HepG2 (cell line): ENCODE measurements around the gene C2orf92. TPM values are rescaled to one million over a fixed set of nuclear protein-coding genes. Genes with fewer than 3 reads are reported as not detected.

Experiments used
- ATAC-seq: fragments of 200-7000 bp; cut with Tn5 transposase; 3 replicates; pipeline ENCODE4 v1.9.1; 2020; ENCODE audit warnings: mild to moderate bottlenecking, moderate library complexity
- BruUV-seq: library from RNA; stranded (reverse); fragments of 400-500 nt; replicated peaks from 2 replicates; lab custom pipeline; 2021; lab: Mats Ljungman, UMichigan
- CTCF ChIA-PET: fragments of 300-600 bp; formaldehyde crosslinking; extraction: SDS; loops from one replicate; lab custom pipeline; 2021; ENCODE audit warnings: low total read pairs, inconsistent platforms, low intra/inter-chr PET ratio; lab: Yijun Ruan, JAX
- POLR2A ChIA-PET: fragments of 350-600 bp; sonication (Branson Sonifier 250); formaldehyde crosslinking; loops from one replicate; lab custom pipeline; 2020; ENCODE audit warnings: antibody characterized with exemption, inconsistent platforms; lab: Yijun Ruan, JAX
- DNase-seq: peaks from one replicate; pipeline ENCODE4 v3.0.0-alpha.2; 2015; ENCODE audit warnings: low spot score
- FAIRE-seq: peaks from 3 replicates; lab custom pipeline; 2011; peaks lifted over from hg19 to GRCh38; lab: Jason Lieb, UNC
- H2AFZ ChIP-seq: one replicate; pipeline ENCODE4 v1.6.1; 2011; ENCODE audit warnings: low read length, inconsistent platforms
- H3K27ac ChIP-seq: fragments of 300-600 bp; 3 replicates; pipeline ENCODE4 v1.8.0; 2011; ENCODE audit warnings: mixed run types, mild to moderate bottlenecking, mixed read lengths, low read length, inconsistent platforms; ENCODE audit not compliant: insufficient read depth; ENCODE audit errors: extremely low read length
- H3K27me3 ChIP-seq, 2 experiments: fragments of 200-600 bp in 1 of 2; 2 replicates in 1 of 2; 3 replicates in 1 of 2; pipeline versions ENCODE4 v1.6.0 to v1.8.0; 2011; ENCODE audit warnings: low read length in 2 of 2, mild to moderate bottlenecking in 2 of 2, moderate library complexity in 2 of 2, inconsistent platforms in 1 of 2; ENCODE audit not compliant: insufficient read depth in 2 of 2, control insufficient read depth in 1 of 2
- H3K36me3 ChIP-seq, 2 experiments: fragments of 200-600 bp in 1 of 2; replicated peaks in 1 of 2; 2 replicates in 1 of 2; 3 replicates in 1 of 2; pipeline versions ENCODE4 v1.5.1 to v1.8.0; 2011; ENCODE audit warnings: low read length in 2 of 2, inconsistent platforms in 1 of 2; ENCODE audit not compliant: insufficient read depth in 2 of 2, control insufficient read depth in 1 of 2
- H3K4me1 ChIP-seq: 2 replicates; pipeline ENCODE4 v1.5.1; 2012; ENCODE audit warnings: low read length, inconsistent platforms; ENCODE audit not compliant: insufficient read depth
- H3K4me2 ChIP-seq: 2 replicates; pipeline ENCODE4 v1.6.0; 2011; ENCODE audit warnings: low read depth, low read length, inconsistent platforms
- H3K4me3 ChIP-seq, 3 experiments: fragments of 200-600 bp in 1 of 3; sonication (generic), shearing (Covaris generic) in 1 of 3; replicated peaks in 1 of 3; 2 replicates each; pipeline ENCODE4 v1.5.1; 2011 to 2016; ENCODE audit warnings: low read length in 3 of 3, inconsistent platforms in 2 of 3, low read depth in 2 of 3, mild to moderate bottlenecking in 2 of 3, control low read depth in 1 of 3, mixed read lengths in 1 of 3; ENCODE audit not compliant: insufficient read depth in 1 of 3
- H3K79me2 ChIP-seq: one replicate; pipeline ENCODE4 v1.6.1; 2011; ENCODE audit warnings: low read length, inconsistent platforms; ENCODE audit not compliant: insufficient read depth
- H3K9ac ChIP-seq: 2 replicates; pipeline ENCODE4 v1.6.0; 2011; ENCODE audit warnings: mild to moderate bottlenecking, low read depth, low read length, inconsistent platforms; ENCODE audit not compliant: insufficient read depth
- H3K9me3 ChIP-seq: 2 replicates; pipeline ENCODE4 v1.5.1; 2012; ENCODE audit warnings: mild to moderate bottlenecking, low read length
- H4K20me1 ChIP-seq: 2 replicates; pipeline ENCODE4 v1.6.0; 2011; ENCODE audit warnings: inconsistent platforms, mild to moderate bottlenecking, low read length, moderate library complexity; ENCODE audit not compliant: insufficient read depth
- ESRRA ChIP-seq: sonication (generic); formaldehyde crosslinking; IDR thresholded peaks from 2 replicates; pipeline ENCODE4 v1.5.1; 2020; ENCODE audit warnings: mild to moderate bottlenecking, low read depth, missing genetic modification reagents
- FOXK1 ChIP-seq: sonication (generic); formaldehyde crosslinking; IDR thresholded peaks from 2 replicates; pipeline ENCODE4 v1.4.0; 2020; ENCODE audit warnings: low read depth, missing genetic modification reagents, borderline replicate concordance
- JARID2 ChIP-seq: sonication (generic); formaldehyde crosslinking; IDR thresholded peaks from 2 replicates; pipeline ENCODE4 v1.8.1; 2023; ENCODE audit warnings: missing genetic modification reagents, inconsistent platforms; ENCODE audit not compliant: insufficient replicate concordance
- MTF1 ChIP-seq: sonication (generic); formaldehyde crosslinking; IDR thresholded peaks from 2 replicates; pipeline ENCODE4 v1.5.0; 2020; ENCODE audit warnings: missing genetic modification reagents
- SIN3A ChIP-seq: IDR thresholded peaks from 2 replicates; pipeline ENCODE4 v1.6.1; 2011; ENCODE audit warnings: low read depth, mild to moderate bottlenecking, control low read depth, low read length, borderline replicate concordance
- THAP11 ChIP-seq: IDR thresholded peaks from 2 replicates; pipeline ENCODE4 v1.6.1; 2016; ENCODE audit warnings: missing biosample characterization, missing genetic modification reagents
- ZBTB7A ChIP-seq: sonication (generic); formaldehyde crosslinking; IDR thresholded peaks from 2 replicates; pipeline ENCODE4 v1.8.0; 2022; ENCODE audit warnings: mild to moderate bottlenecking, missing genetic modification reagents
- ZNF10 ChIP-seq: sonication (generic); formaldehyde crosslinking; IDR thresholded peaks from 2 replicates; pipeline ENCODE4 v1.4.0; 2020; ENCODE audit warnings: mild to moderate bottlenecking, low read depth, missing genetic modification reagents, borderline replicate concordance
- ZNF101 ChIP-seq: sonication (generic); formaldehyde crosslinking; IDR thresholded peaks from 2 replicates; pipeline ENCODE4 v1.4.0; 2020; ENCODE audit warnings: mild to moderate bottlenecking, low read depth, missing genetic modification reagents, borderline replicate concordance
- ZNF768 ChIP-seq: sonication (generic); formaldehyde crosslinking; IDR thresholded peaks from 2 replicates; pipeline ENCODE4 v1.4.0; 2020; ENCODE audit warnings: missing genetic modification reagents
- WGBS: methylation state at CpG from one replicate; pipeline ENCODE4 v1.1.6; 2017; ENCODE audit warnings: low lambda C conversion rate; 5-methylcytosine and 5-hydroxymethylcytosine counted together
- in situ Hi-C: cut with HindIII; loops from 2 replicates; pipeline ENCODE4 v1.10.0; 2017; ENCODE audit warnings: low pct_unique_long_range_greater_than_20kb; ENCODE audit not compliant: extremely low pct_ligation_motif_present
- intact Hi-C: fragments of 100-400 bp; cut with micrococcal nuclease; formaldehyde crosslinking; loops from one replicate; pipeline ENCODE4 v1.10.0; 2022; ENCODE audit not compliant: unreplicated experiment
- polyA plus RNA-seq, 8 experiments: library from polyadenylated mRNA; depleted of rRNA in 3 of 8; stranded (reverse) in 7 of 8; unstranded in 1 of 8; fragments of >200 nt; fragmentation: Illumina TruSeq in 4 of 8; extraction: Trizol in 4 of 8; gene quantifications; 2 replicates each; pipeline versions ENCODE4 v1.2.1 to v1.2.3, GENCODE V29; 2011 to 2016; ENCODE audit warnings: low read depth in 4 of 8, missing spikeins in 1 of 8, mixed read lengths in 1 of 8; ENCODE audit not compliant: insufficient read depth in 1 of 8
- total RNA-seq, 5 experiments: library from RNA; depleted of rRNA; stranded (reverse); fragments of >200 nt; fragmentation: Illumina TruSeq; extraction: Trizol; gene quantifications; 2 replicates each; pipeline ENCODE4 v1.2.3, GENCODE V29; 2016; ENCODE audit warnings: low read depth in 1 of 5
- TF ChIP-seq, protein P1 (sequence below): sonication (generic); formaldehyde crosslinking; IDR thresholded peaks from 2 replicates; pipeline ENCODE4 v1.5.0; 2020; ENCODE audit warnings: missing genetic modification reagents, mild to moderate bottlenecking, borderline replicate concordance
- TF ChIP-seq, protein P2 (sequence below): sonication (generic); formaldehyde crosslinking; IDR thresholded peaks from 2 replicates; pipeline ENCODE4 v1.4.0; 2020; ENCODE audit warnings: missing genetic modification reagents, low read depth, mild to moderate bottlenecking, borderline replicate concordance
- TF ChIP-seq, protein P3 (sequence below): sonication (generic); formaldehyde crosslinking; IDR thresholded peaks from 2 replicates; pipeline ENCODE4 v1.9.0; 2021; ENCODE audit warnings: mild to moderate bottlenecking, missing genetic modification reagents

Gene C2orf92
- total and polyA plus RNA-seq, 2 of the 13 experiments (the other 11 are each of a cell fraction or from before 2014, with no cell fraction given) = 4.9 to 5.0 TPM

DNA sequence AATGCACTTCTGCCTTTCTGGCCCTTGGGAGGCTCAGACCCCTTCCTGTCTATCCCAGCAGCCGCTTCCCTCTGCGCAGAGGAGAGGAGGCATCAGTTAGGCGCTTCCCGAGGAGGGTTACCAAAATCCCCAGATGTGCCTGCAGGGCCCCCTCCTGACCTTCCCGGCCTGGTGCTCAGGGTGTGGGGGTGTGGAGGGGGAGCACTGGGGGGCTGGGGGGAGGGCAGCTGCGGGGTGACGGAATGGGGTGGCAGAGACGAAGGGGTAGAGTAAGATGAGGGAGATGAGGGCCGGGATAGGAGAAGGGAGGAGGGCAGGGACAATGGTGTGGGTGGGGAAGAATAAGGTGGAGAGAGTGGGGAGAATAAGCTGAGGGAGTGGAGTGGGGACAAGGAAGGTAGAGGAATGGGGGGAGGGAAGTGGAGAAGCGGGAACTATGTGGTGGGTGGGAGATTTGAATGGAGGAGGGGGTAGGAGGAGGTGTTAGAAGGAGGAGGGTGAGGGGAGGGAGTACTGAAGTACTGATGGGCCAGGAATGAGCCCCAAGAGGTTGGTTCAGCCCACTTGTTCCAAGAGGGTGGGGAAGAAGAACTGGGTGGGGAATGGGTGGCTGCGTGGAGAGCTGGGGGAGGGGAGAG, 37.3 kb downstream of the C2orf92 start:
- DNase-seq (no peak), ATAC-seq (no peak), FAIRE-seq (no peak)
- Histone ChIP-seq H4K20me1 (no peaks in the 10 kb centered on the region), H3K4me2 (no peak overlapping the region), H3K79me2 (no peaks in the 10 kb centered on the region), H3K27me3 (peaks cover 4 to 12% of the 10 kb centered on the region in 2 experiments; a peak in 4 of 5 replicates), H3K27ac (no peak overlapping the region), H3K9me3 (no peaks in the 10 kb centered on the region), H3K4me1 (peaks cover 10% of the 10 kb centered on the region), H3K9ac (no peak overlapping the region), H3K36me3 (no peaks in the 10 kb centered on the region), H3K4me3 (no peak overlapping the region), H2AFZ (no peak overlapping the region)
- intact Hi-C loops = no loop called here
- TF ChIP-seq, protein P1, sequence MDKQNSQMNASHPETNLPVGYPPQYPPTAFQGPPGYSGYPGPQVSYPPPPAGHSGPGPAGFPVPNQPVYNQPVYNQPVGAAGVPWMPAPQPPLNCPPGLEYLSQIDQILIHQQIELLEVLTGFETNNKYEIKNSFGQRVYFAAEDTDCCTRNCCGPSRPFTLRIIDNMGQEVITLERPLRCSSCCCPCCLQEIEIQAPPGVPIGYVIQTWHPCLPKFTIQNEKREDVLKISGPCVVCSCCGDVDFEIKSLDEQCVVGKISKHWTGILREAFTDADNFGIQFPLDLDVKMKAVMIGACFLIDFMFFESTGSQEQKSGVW (CRISPR knock-in tag) = no peak
- no peak for TF ChIP-seq FOXK1
- TF ChIP-seq MTF1 (CRISPR knock-in tag) = no peak
- no peak for TF ChIP-seq ZBTB7A (CRISPR knock-in tag)
- no peak for TF ChIP-seq ZNF768 (CRISPR knock-in tag)
- TF ChIP-seq ZNF10 (CRISPR knock-in tag) = no peak
- TF ChIP-seq THAP11 (CRISPR knock-in tag) = no peak
- no peak for TF ChIP-seq JARID2 (CRISPR knock-in tag)
- no peak for TF ChIP-seq SIN3A
- TF ChIP-seq, protein P2, sequence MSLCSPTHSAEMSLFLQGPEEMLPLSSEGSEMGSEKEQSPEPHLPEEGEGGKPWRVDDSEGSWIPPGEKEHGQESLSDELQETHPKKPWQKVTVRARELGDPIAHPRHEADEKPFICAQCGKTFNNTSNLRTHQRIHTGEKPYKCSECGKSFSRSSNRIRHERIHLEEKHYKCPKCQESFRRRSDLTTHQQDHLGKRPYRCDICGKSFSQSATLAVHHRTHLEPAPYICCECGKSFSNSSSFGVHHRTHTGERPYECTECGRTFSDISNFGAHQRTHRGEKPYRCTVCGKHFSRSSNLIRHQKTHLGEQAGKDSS (CRISPR knock-in tag) = no peak
- no peak for TF ChIP-seq ESRRA (CRISPR knock-in tag)
- TF ChIP-seq, protein P3, sequence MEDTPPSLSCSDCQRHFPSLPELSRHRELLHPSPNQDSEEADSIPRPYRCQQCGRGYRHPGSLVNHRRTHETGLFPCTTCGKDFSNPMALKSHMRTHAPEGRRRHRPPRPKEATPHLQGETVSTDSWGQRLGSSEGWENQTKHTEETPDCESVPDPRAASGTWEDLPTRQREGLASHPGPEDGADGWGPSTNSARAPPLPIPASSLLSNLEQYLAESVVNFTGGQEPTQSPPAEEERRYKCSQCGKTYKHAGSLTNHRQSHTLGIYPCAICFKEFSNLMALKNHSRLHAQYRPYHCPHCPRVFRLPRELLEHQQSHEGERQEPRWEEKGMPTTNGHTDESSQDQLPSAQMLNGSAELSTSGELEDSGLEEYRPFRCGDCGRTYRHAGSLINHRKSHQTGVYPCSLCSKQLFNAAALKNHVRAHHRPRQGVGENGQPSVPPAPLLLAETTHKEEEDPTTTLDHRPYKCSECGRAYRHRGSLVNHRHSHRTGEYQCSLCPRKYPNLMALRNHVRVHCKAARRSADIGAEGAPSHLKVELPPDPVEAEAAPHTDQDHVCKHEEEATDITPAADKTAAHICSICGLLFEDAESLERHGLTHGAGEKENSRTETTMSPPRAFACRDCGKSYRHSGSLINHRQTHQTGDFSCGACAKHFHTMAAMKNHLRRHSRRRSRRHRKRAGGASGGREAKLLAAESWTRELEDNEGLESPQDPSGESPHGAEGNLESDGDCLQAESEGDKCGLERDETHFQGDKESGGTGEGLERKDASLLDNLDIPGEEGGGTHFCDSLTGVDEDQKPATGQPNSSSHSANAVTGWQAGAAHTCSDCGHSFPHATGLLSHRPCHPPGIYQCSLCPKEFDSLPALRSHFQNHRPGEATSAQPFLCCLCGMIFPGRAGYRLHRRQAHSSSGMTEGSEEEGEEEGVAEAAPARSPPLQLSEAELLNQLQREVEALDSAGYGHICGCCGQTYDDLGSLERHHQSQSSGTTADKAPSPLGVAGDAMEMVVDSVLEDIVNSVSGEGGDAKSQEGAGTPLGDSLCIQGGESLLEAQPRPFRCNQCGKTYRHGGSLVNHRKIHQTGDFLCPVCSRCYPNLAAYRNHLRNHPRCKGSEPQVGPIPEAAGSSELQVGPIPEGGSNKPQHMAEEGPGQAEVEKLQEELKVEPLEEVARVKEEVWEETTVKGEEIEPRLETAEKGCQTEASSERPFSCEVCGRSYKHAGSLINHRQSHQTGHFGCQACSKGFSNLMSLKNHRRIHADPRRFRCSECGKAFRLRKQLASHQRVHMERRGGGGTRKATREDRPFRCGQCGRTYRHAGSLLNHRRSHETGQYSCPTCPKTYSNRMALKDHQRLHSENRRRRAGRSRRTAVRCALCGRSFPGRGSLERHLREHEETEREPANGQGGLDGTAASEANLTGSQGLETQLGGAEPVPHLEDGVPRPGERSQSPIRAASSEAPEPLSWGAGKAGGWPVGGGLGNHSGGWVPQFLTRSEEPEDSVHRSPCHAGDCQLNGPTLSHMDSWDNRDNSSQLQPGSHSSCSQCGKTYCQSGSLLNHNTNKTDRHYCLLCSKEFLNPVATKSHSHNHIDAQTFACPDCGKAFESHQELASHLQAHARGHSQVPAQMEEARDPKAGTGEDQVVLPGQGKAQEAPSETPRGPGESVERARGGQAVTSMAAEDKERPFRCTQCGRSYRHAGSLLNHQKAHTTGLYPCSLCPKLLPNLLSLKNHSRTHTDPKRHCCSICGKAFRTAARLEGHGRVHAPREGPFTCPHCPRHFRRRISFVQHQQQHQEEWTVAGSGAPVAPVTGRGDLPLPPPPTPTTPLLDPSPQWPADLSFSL (CRISPR knock-in tag) = no peak
- TF ChIP-seq ZNF101 (CRISPR knock-in tag) = no peak
- ChIA-PET CTCF (no interaction called here), POLR2A (no interaction called here)
- 53% methylated on average over 11 of the region's 11 CpGs for WGBS
- in situ Hi-C loops = loop anchor here (10.0 kb wide), 1 partner anchor 678 kb away; no protein-coding TSS in a partner anchor
- no TSS peak for BruUV-seq
